Calu3 (cell line): ENCODE data around the gene PRKAG2. TPM values are rescaled to one million over a fixed set of nuclear protein-coding genes. Genes with fewer than 3 reads are reported as not detected.

Experiments used
- BruUV-seq: library from RNA; stranded (reverse); fragments of 400-500 nt; replicated peaks from 2 replicates; lab custom pipeline; 2021; lab: Mats Ljungman, UMichigan
- CTCF ChIA-PET: fragments of 300-600 bp; sonication (Branson Sonifier 250); formaldehyde crosslinking; loops from one replicate; lab custom pipeline; 2022; ENCODE audit warnings: antibody characterized with exemption; lab: Charles Lee
- DNase-seq: peaks from one replicate; pipeline ENCODE4 v3.0.0; 2022
- H3K27ac Mint-ChIP-seq: one replicate; pipeline ENCODE4 v1.8.0; 2022; ENCODE audit warnings: mixed read lengths; ENCODE audit not compliant: unreplicated experiment
- H3K27me3 Mint-ChIP-seq: one replicate; pipeline ENCODE4 v1.8.0; 2022; ENCODE audit warnings: mixed read lengths; ENCODE audit not compliant: unreplicated experiment
- H3K36me3 Mint-ChIP-seq: one replicate; pipeline ENCODE4 v1.8.0; 2022; ENCODE audit warnings: mild to moderate bottlenecking, moderate library complexity, mixed read lengths; ENCODE audit not compliant: insufficient read depth, unreplicated experiment
- H3K4me1 Mint-ChIP-seq: one replicate; pipeline ENCODE4 v1.8.0; 2022; ENCODE audit warnings: mild to moderate bottlenecking, low read depth, mixed read lengths; ENCODE audit not compliant: unreplicated experiment
- H3K4me3 Mint-ChIP-seq: one replicate; pipeline ENCODE4 v1.8.0; 2022; ENCODE audit warnings: mild to moderate bottlenecking, low read depth, moderate library complexity, mixed read lengths; ENCODE audit not compliant: unreplicated experiment
- H3K9me3 Mint-ChIP-seq: one replicate; pipeline ENCODE4 v1.8.0; 2022; ENCODE audit warnings: low read depth, mixed read lengths; ENCODE audit not compliant: unreplicated experiment
- intact Hi-C: fragments of 100-400 bp; cut with micrococcal nuclease; formaldehyde crosslinking; loops from one replicate; pipeline ENCODE4 v1.10.0; 2022; ENCODE audit not compliant: unreplicated experiment
- total RNA-seq: library from RNA; stranded (reverse); gene quantifications from 2 replicates; pipeline ENCODE4 v1.2.3, GENCODE V29; 2022
- TF ChIP-seq, protein P1 (sequence below): fragments of 200-600 bp; IDR thresholded peaks from one replicate; pipeline ENCODE4 v1.8.0; 2022; ENCODE audit warnings: antibody characterized with exemption; ENCODE audit not compliant: unreplicated experiment

PRKAG2 gene
- total RNA-seq, 1 experiment from 2014 or later, result 22.4 TPM

DNA sequence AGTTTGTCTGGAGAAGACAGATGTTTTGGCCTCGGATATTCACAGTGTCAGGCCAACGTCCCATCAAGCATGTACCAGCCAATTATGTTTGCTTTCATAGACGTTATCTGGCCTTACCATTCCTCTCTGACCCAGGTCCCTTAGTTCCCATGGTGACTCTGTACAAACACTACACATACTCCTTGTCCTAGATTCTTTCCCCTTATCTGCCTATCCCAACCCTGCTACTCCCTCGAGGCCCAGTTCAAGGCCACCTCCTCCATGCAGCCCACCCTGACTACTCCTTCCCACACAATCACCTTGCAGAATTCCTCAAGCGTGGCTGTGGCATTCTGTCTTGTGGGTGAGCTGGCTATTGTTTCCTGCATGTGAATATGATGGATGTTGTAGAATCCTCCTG is 155.2 kb downstream of the PRKAG2 start:
- Mint-ChIP-seq H3K4me3 (no peak overlapping the region), H3K9me3 (no peaks in the 10 kb centered on the region), H3K27me3 (no peaks in the 10 kb centered on the region), H3K27ac (no peak overlapping the region), H3K4me1 (peaks cover 43% of the 10 kb centered on the region), H3K36me3 (peaks cover 5% of the 10 kb centered on the region)
- CTCF ChIA-PET, result no interaction called here
- TF ChIP-seq, protein P1, sequence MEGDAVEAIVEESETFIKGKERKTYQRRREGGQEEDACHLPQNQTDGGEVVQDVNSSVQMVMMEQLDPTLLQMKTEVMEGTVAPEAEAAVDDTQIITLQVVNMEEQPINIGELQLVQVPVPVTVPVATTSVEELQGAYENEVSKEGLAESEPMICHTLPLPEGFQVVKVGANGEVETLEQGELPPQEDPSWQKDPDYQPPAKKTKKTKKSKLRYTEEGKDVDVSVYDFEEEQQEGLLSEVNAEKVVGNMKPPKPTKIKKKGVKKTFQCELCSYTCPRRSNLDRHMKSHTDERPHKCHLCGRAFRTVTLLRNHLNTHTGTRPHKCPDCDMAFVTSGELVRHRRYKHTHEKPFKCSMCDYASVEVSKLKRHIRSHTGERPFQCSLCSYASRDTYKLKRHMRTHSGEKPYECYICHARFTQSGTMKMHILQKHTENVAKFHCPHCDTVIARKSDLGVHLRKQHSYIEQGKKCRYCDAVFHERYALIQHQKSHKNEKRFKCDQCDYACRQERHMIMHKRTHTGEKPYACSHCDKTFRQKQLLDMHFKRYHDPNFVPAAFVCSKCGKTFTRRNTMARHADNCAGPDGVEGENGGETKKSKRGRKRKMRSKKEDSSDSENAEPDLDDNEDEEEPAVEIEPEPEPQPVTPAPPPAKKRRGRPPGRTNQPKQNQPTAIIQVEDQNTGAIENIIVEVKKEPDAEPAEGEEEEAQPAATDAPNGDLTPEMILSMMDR, result no peak
- DNase-seq, result no peak
- no TSS peak for BruUV-seq
- intact Hi-C loops, result no loop called here

DNA sequence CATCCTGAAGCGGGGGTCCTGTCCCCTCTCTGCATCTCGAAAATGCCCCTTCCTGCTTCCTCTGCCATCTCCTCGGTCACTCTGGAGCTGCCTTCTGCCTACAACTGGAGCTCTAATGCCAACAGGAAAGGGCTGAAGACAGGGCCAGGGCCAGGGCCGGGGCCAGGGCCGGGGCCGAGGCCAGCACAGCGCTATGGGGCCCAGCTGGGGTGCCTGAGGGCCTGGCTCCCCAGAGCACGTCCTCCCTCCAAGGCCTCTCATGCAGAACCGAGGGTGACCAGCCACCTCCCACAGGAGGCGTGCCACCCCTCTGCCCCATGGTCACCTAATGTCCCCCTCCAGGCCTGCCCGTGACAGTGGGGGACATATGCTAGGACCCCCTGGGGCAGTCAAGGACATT is 155.7 kb downstream of the PRKAG2 start:
- intact Hi-C loops, result no loop called here
- H3K4me3 Mint-ChIP-seq, result no peak overlapping the region
- H3K36me3 Mint-ChIP-seq, result peaks cover 5% of the 10 kb centered on the region
- H3K4me1 Mint-ChIP-seq, result peaks cover 43% of the 10 kb centered on the region
- no peak overlapping the region for H3K27ac Mint-ChIP-seq
- DNase-seq, result no peak
- CTCF ChIA-PET, result no interaction called here
- no peaks in the 10 kb centered on the region for H3K27me3 Mint-ChIP-seq
- no peaks in the 10 kb centered on the region for H3K9me3 Mint-ChIP-seq
- TF ChIP-seq, protein P1, result no peak
- BruUV-seq, result no TSS peak

DNA sequence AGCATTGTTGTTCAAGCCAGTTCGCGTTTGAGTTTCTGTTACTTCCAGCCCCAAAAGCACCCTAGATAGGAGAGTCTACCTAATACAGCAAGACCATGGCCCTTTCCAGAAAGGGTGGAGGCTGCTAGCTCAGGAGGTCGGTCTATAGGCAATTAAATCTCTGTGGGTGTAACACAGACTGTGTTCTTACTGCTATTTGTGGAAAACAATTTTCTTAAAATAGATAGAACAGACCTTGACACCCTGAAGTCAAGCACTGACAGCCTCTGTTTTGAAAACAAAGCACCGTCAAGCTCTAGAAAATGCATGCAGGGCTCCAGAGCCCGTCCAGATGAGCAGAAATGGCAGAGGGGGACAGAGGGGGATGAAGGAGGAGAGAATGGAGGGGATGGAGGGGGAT is 156.6 kb downstream of the PRKAG2 start:
- no peak for DNase-seq
- no peaks in the 10 kb centered on the region for H3K27me3 Mint-ChIP-seq
- intact Hi-C loops, result no loop called here
- no peak overlapping the region for H3K4me3 Mint-ChIP-seq
- peaks cover 46% of the 10 kb centered on the region for H3K4me1 Mint-ChIP-seq
- no peaks in the 10 kb centered on the region for H3K9me3 Mint-ChIP-seq
- peaks cover 5% of the 10 kb centered on the region for H3K36me3 Mint-ChIP-seq
- BruUV-seq, result no TSS peak
- CTCF ChIA-PET, result no interaction called here
- TF ChIP-seq, protein P1, result no peak
- H3K27ac Mint-ChIP-seq, result no peak overlapping the region

DNA sequence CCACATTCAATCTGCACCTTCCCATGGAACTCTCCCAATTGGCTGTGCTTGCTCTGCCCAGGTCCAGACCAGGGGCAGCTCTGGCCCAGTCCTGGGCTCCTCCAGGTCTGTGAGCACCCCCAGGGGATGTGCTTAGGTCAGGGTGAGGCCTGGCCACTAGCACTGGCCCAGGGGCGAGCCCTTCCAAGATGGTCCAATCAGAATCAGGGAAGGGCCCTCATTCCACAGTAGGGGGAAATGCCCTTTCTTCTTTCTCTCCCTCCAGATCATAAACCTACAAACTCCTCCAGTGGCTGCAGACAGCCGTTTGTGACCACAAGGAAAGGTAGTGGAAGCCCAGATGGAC is 157.0 kb downstream of the PRKAG2 start:
- Mint-ChIP-seq H3K27me3 (no peaks in the 10 kb centered on the region), H3K4me3 (no peak overlapping the region), H3K36me3 (peaks cover 5% of the 10 kb centered on the region), H3K4me1 (peaks cover 48% of the 10 kb centered on the region), H3K27ac (no peak overlapping the region), H3K9me3 (no peaks in the 10 kb centered on the region)
- CTCF ChIA-PET, result no interaction called here
- no peak for DNase-seq
- BruUV-seq, result no TSS peak
- intact Hi-C loops, result no loop called here
- TF ChIP-seq, protein P1, result no peak
